ENCODE measurements around the gene MBP. TPM values are rescaled to one million over a fixed set of nuclear protein-coding genes. Genes with fewer than 3 reads are reported as not detected.

MBP gene
- total and polyA plus RNA-seq, 2 of the 4 experiments (the other 2 are of a cell fraction): 0.72 to 0.90 TPM

GRCh38 chr18:77006305-77007175 lies 126.0 kb downstream of the MBP start:
- POLR2A ChIA-PET (ENCODE audit: unreplicated experiment): no interaction called here
- Histone ChIP-seq H3K9ac (ENCODE audit: low read depth, low read length) (no peak overlapping the region), H2BK15ac (ENCODE audit: low read depth, low read length) (no peak overlapping the region), H3K27ac (ENCODE audit: insufficient read depth, low read length) (no peak overlapping the region), H4K20me1 (ENCODE audit: insufficient read depth, low read length) (no peaks in the 10 kb centered on the region), H3K56ac (ENCODE audit: extremely low read depth, insufficient read depth, low read length) (no peak overlapping the region), H3K4me3 (ENCODE audit: insufficient read depth, low read depth, low read length) (no peak overlapping the region), H3K27me3 (ENCODE audit: control insufficient read depth, insufficient read depth, low read length) (peaks cover 7% of the 10 kb centered on the region), H3K9me3 (ENCODE audit: control insufficient read depth, insufficient read depth, low read length) (no peaks in the 10 kb centered on the region), H2AK5ac (ENCODE audit: low read depth, low read length) (no peak overlapping the region), H3K9me1 (ENCODE audit: insufficient read depth, low read length) (no peaks in the 10 kb centered on the region), H2AK9ac (replicated peaks; ENCODE audit: low read depth, low read length, poor library complexity) (no peak overlapping the region), H4K91ac (ENCODE audit: insufficient read depth, low read depth, low read length) (no peak overlapping the region), H2BK20ac (ENCODE audit: low read depth, low read length) (no peak overlapping the region), H3K23ac (ENCODE audit: low read depth, low read length) (no peak overlapping the region), H2BK120ac (ENCODE audit: low read depth, low read length) (no peak overlapping the region), H2BK5ac (ENCODE audit: low read depth, low read length, poor library complexity, severe bottlenecking) (no peak overlapping the region), H2AFZ (replicated peaks; ENCODE audit: low read length, poor library complexity) (peak overlapping the region; percentile 12), H3K36me3 (ENCODE audit: control insufficient read depth, insufficient read depth, low read length) (no peaks in the 10 kb centered on the region), H3K18ac (ENCODE audit: low read depth, low read length) (no peak overlapping the region), H3K4me2 (ENCODE audit: low read depth, low read length) (no peak overlapping the region), H3K4me1 (ENCODE audit: control insufficient read depth, insufficient read depth, low read length) (peaks cover 2% of the 10 kb centered on the region; the same call in 1 of the 2 replicates), H3K4ac (ENCODE audit: low read depth, low read length) (no peak overlapping the region), H3K79me1 (ENCODE audit: low read depth in 1 of 2, low read length in 2 of 2) (no peaks in the 10 kb centered on the region), H4K8ac (ENCODE audit: low read depth in 2 of 2, low read length in 2 of 2) (no peak overlapping the region), H4K5ac (ENCODE audit: low read depth, low read length) (no peak overlapping the region; the same call in 1 of the 2 replicates), H3K14ac (replicated peaks; ENCODE audit: low read depth, low read length) (no peak overlapping the region)
- ATAC-seq (ENCODE audit: low read depth): no peak
- intact Hi-C loops (cut with micrococcal nuclease) (no loop called here), in situ Hi-C loops (cut with MboI; ENCODE audit: low sequenced_read_pairs) (no loop called here), dilution Hi-C loops (cut with HindIII; ENCODE audit: low sequenced_read_pairs, unreplicated experiment) (no loop called here)
- CTCF ChIA-PET: interaction anchor here (0.9 kb wide), 1 partner anchor 205 kb away, joined by 3 read pairs; no protein-coding TSS in a partner anchor
- no peak for DNase-seq
- WGBS, 2 experiments (ENCODE audit: extremely low coverage in 2 of 2, insufficient read length in 1 of 2): 79% methylated on average over 10 of the region's 29 CpGs; no CpG with 5 or more reads in 1 of the 2 experiments
- BruUV-seq (replicated peaks): no TSS peak
- TF ChIP-seq FOS (IDR thresholded peaks at IDR 0.05; ENCODE audit: low read depth, low read length) (no peak), CEBPB (IDR thresholded peaks at IDR 0.05; ENCODE audit: low read depth, low read length) (peak; percentile 61; the same call in 1 of the 2 replicates)

Measured in IMR-90 (cell line).